ENCODE measurements around the gene RABGAP1L.

- TF ChIP-seq CTCF (IDR thresholded peaks at IDR 0.05; ENCODE audit: low read depth, low read length) (no peak), POLR2A (IDR thresholded peaks at IDR 0.05; ENCODE audit: extremely low read depth, insufficient read length) (no peak)
Observed at GRCh38 chr1:174534789-174535188, 375.5 kb downstream of the RABGAP1L start.
